Right lobe of liver (tissue), 4 donors: ENCODE measurements around the gene HOXB5.

Source experiments
- POLR2A ChIP-seq: fragments of 450-650 bp; IDR thresholded peaks from one replicate; pipeline ENCODE4 v1.6.1; 2017; ENCODE audit warnings: antibody characterized with exemption, mild to moderate bottlenecking
- TF ChIP-seq, protein P1 (sequence below), 4 donors: fragments of 200-600 bp in 3 of 4; fragments of 450-650 bp in 1 of 4; IDR thresholded peaks; one replicate each; pipeline versions ENCODE4 v1.5.1 to v1.8.0; 2016 to 2022; ENCODE audit warnings: antibody characterized with exemption in 4 of 4, mild to moderate bottlenecking in 2 of 4
- donor health status: DM: no; HTN: no; CAD: no.
- donor health status: DM: no; HTN: no; CAD: no.
- donor health status: DM: no; HTN: yes; CAD: no.

DNA sequence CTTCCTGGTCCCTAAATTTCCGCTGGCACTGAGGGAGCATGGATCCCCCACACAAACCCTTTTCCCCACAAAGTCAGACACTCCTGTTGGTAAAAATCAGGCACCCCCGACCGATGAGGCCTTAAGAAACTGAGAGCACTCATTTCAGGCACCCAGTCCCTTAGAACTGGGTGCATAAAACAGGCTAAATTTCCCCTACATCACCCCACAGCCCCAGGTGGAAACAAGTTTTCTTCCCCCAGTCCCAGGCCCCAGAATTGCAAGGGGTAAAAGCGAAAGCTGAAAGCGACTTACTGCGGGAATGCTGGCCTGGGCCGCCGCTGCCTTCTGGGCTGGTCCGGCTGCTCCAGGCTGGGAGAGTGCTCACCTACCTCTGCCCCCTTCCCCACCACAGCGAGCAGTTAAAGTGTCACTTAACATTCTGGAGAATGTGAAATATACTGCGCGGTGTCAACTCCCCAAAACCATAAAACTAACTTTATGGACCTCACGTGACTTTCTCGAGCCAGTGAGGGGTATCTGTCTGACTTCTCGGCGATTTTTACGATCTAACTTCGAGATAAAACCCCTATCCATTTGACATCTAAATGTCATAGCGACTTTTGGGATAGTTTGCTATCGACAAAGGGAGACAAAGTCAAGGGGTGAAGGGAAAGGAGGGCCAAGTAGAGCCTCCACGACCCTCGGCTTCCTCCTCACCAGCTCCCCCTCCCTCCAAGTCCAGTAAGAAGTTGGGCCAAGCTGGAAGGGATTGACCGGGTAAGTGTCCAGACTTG is 3.6 kb downstream of the HOXB5 start, which contains the start of gene HOXB3:
- TF ChIP-seq, protein P1, sequence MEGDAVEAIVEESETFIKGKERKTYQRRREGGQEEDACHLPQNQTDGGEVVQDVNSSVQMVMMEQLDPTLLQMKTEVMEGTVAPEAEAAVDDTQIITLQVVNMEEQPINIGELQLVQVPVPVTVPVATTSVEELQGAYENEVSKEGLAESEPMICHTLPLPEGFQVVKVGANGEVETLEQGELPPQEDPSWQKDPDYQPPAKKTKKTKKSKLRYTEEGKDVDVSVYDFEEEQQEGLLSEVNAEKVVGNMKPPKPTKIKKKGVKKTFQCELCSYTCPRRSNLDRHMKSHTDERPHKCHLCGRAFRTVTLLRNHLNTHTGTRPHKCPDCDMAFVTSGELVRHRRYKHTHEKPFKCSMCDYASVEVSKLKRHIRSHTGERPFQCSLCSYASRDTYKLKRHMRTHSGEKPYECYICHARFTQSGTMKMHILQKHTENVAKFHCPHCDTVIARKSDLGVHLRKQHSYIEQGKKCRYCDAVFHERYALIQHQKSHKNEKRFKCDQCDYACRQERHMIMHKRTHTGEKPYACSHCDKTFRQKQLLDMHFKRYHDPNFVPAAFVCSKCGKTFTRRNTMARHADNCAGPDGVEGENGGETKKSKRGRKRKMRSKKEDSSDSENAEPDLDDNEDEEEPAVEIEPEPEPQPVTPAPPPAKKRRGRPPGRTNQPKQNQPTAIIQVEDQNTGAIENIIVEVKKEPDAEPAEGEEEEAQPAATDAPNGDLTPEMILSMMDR (IDR thresholded peaks at IDR 0.05) = no peak
- no peak for TF ChIP-seq POLR2A
